Stimulated activated naive CD8-positive, alpha-beta T cell treated with anti-CD3 and anti-CD28 coated beads, Interleukin-15, amount 100 ng/mL, for 72 hours (primary cell): ENCODE data around the gene LRRC4B.
"Not testable (repeated sequence)": the region's sequence is repeated elsewhere in the genome, so short reads cannot be mapped to it uniquely, and the experiment has no call there.

ENCODE experiments used
- ATAC-seq: fragments of 150-1000 bp; cut with Tn5 transposase; 2 replicates; pipeline ENCODE4 v1.10.0; 2021; ENCODE audit warnings: mild to moderate bottlenecking, moderate library complexity
- DNase-seq, 2 donors: peaks; one replicate each; pipeline ENCODE4 v3.0.0; 2021 to 2022
- H3K27ac Mint-ChIP-seq, 2 donors: one replicate each; pipeline ENCODE4 v1.8.0; 2022; ENCODE audit warnings: mild to moderate bottlenecking in 2 of 2, mixed read lengths in 2 of 2, moderate library complexity in 2 of 2
- H3K27me3 Mint-ChIP-seq: one replicate; pipeline ENCODE4 v1.8.0; 2022; ENCODE audit warnings: mixed read lengths
- H3K4me1 Mint-ChIP-seq: one replicate; pipeline ENCODE4 v1.8.0; 2022; ENCODE audit warnings: mild to moderate bottlenecking, mixed read lengths
- H3K4me3 Mint-ChIP-seq, 2 donors: one replicate each; pipeline ENCODE4 v1.8.0; 2022; ENCODE audit warnings: mild to moderate bottlenecking in 2 of 2, mixed read lengths in 2 of 2, moderate library complexity in 1 of 2
- H3K9me3 Mint-ChIP-seq, 2 donors: one replicate each; pipeline ENCODE4 v1.8.0; 2022; ENCODE audit warnings: mixed read lengths in 2 of 2

LRRC4B gene

GRCh38 chr19:50567882-50568727 is at the start of gene LRRC4B:
Gene LRRC4B (minus strand): TSS chr19:50568435. CDS start chr19:50548838, 19,597 bp downstream.
- DNase-seq: no peak
- H3K4me3 Mint-ChIP-seq: peak within 1 kb of the TSS in 1 of 2 donors; percentile 12
- ATAC-seq: no peak
- no peaks in the 10 kb centered on the region for H3K9me3 Mint-ChIP-seq
- no peak within 1 kb of the TSS for H3K27ac Mint-ChIP-seq
- peaks cover 24% of the 10 kb centered on the region for H3K4me1 Mint-ChIP-seq
- H3K27me3 Mint-ChIP-seq: peaks cover 66% of the 10 kb centered on the region

- not testable (repeated sequence) for H3K4me3 Mint-ChIP-seq, DNase-seq, H3K4me1 Mint-ChIP-seq, H3K9me3 Mint-ChIP-seq, H3K27ac Mint-ChIP-seq, ATAC-seq
- peaks cover 18% of the 10 kb centered on the region for H3K27me3 Mint-ChIP-seq
Observed at GRCh38 chr19:50612504-50613404, 44.5 kb upstream of the LRRC4B start.

- peak; percentile 98 for ATAC-seq
- peak overlapping the region; percentile 70 to 73 for H3K4me3 Mint-ChIP-seq
- peaks cover 17% of the 10 kb centered on the region for H3K4me1 Mint-ChIP-seq
Observed at GRCh38 chr19:50607874-50608785, 39.9 kb upstream of the LRRC4B start.

GRCh38 chr19:50607388-50607787 is 39.2 kb upstream of the LRRC4B start:
- peaks cover 61% of the 10 kb centered on the region for H3K27me3 Mint-ChIP-seq
- no peak for DNase-seq
- peaks cover 0 to 16% of the 10 kb centered on the region in 2 donors for H3K9me3 Mint-ChIP-seq
- peak overlapping the region; percentile 70 to 73 for H3K4me3 Mint-ChIP-seq
- no peak for ATAC-seq
- H3K27ac Mint-ChIP-seq: peak overlapping the region; percentile 69 to 90
- peaks cover 17% of the 10 kb centered on the region for H3K4me1 Mint-ChIP-seq

More at GRCh38 chr19:50607874-50608785, 39.9 kb upstream of the LRRC4B start:
- Mint-ChIP-seq H3K27me3 (peaks cover 53% of the 10 kb centered on the region), H3K27ac (peak overlapping the region; percentile 69 to 90), H3K9me3 (peaks cover 0 to 16% of the 10 kb centered on the region in 2 donors)
- DNase-seq: peak; percentile 95 to 97

GRCh38 chr19:50606059-50606836 is 38.0 kb upstream of the LRRC4B start:
- H3K4me3 Mint-ChIP-seq: peak overlapping the region; percentile 65 to 66
- H3K27me3 Mint-ChIP-seq: peaks cover 64% of the 10 kb centered on the region
- H3K27ac Mint-ChIP-seq: peak overlapping the region in 1 of 2 donors; percentile 66
- DNase-seq (peak in 1 of 2 donors; percentile 23), ATAC-seq (peak; percentile 66)
- peaks cover 0 to 16% of the 10 kb centered on the region in 2 donors for H3K9me3 Mint-ChIP-seq
- peaks cover 17% of the 10 kb centered on the region for H3K4me1 Mint-ChIP-seq

GRCh38 chr19:50604264-50605073 is 36.2 kb upstream of the LRRC4B start:
- H3K9me3 Mint-ChIP-seq: peaks cover 0 to 16% of the 10 kb centered on the region in 2 donors
- peak; percentile 50 for ATAC-seq
- peaks cover 17% of the 10 kb centered on the region for H3K4me1 Mint-ChIP-seq
- not testable (repeated sequence) for DNase-seq, H3K4me3 Mint-ChIP-seq, H3K27ac Mint-ChIP-seq
- H3K27me3 Mint-ChIP-seq: peaks cover 75% of the 10 kb centered on the region

- no peak overlapping the region for H3K27ac Mint-ChIP-seq
- H3K9me3 Mint-ChIP-seq: peaks cover 0 to 10% of the 10 kb centered on the region in 2 donors
- ATAC-seq (no peak), DNase-seq (no peak)
- peaks cover 10% of the 10 kb centered on the region for H3K4me1 Mint-ChIP-seq
- H3K27me3 Mint-ChIP-seq: peaks cover 67% of the 10 kb centered on the region
- no peak overlapping the region for H3K4me3 Mint-ChIP-seq
Observed at GRCh38 chr19:50602935-50603334, 34.7 kb upstream of the LRRC4B start.

GRCh38 chr19:50602496-50602895 is 34.3 kb upstream of the LRRC4B start:
- Mint-ChIP-seq H3K4me1 (peaks cover 5% of the 10 kb centered on the region), H3K9me3 (peaks cover 0 to 6% of the 10 kb centered on the region in 2 donors), H3K27ac (no peak overlapping the region), H3K27me3 (peaks cover 63% of the 10 kb centered on the region), H3K4me3 (no peak overlapping the region)
- DNase-seq: no peak
- no peak for ATAC-seq

- no peak for ATAC-seq
- H3K4me1 Mint-ChIP-seq: peaks cover under 1% of the 10 kb centered on the region
- no peak overlapping the region for H3K4me3 Mint-ChIP-seq
- peaks cover 58% of the 10 kb centered on the region for H3K27me3 Mint-ChIP-seq
- peaks cover 0 to 1% of the 10 kb centered on the region in 2 donors for H3K9me3 Mint-ChIP-seq
- H3K27ac Mint-ChIP-seq: no peak overlapping the region
- DNase-seq: no peak
Observed at GRCh38 chr19:50602089-50602422, 33.8 kb upstream of the LRRC4B start.

GRCh38 chr19:50601407-50602088 is 33.3 kb upstream of the LRRC4B start:
- Mint-ChIP-seq H3K27ac (no peak overlapping the region), H3K9me3 (no peaks in the 10 kb centered on the region), H3K4me1 (no peaks in the 10 kb centered on the region), H3K4me3 (no peak overlapping the region), H3K27me3 (peaks cover 54% of the 10 kb centered on the region)
- ATAC-seq: no peak
- no peak for DNase-seq

- no peaks in the 10 kb centered on the region for H3K4me1 Mint-ChIP-seq
- peaks cover 41% of the 10 kb centered on the region for H3K27me3 Mint-ChIP-seq
- ATAC-seq: no peak
- H3K4me3 Mint-ChIP-seq: no peak overlapping the region
- no peak overlapping the region for H3K27ac Mint-ChIP-seq
- no peak for DNase-seq
- no peaks in the 10 kb centered on the region for H3K9me3 Mint-ChIP-seq
Observed at GRCh38 chr19:50599427-50599826, 31.2 kb upstream of the LRRC4B start.

- DNase-seq (no peak), ATAC-seq (no peak)
- Mint-ChIP-seq H3K27ac (no peak overlapping the region), H3K9me3 (no peaks in the 10 kb centered on the region), H3K4me1 (no peaks in the 10 kb centered on the region), H3K27me3 (peaks cover 35% of the 10 kb centered on the region), H3K4me3 (no peak overlapping the region)
Observed at GRCh38 chr19:50590191-50590590, 22.0 kb upstream of the LRRC4B start.
